HepG2 (cell line): ENCODE measurements around the gene RFX2. TPM values are rescaled to one million over a fixed set of nuclear protein-coding genes. Genes with fewer than 3 reads are reported as not detected.
A peak's percentile ranks its signal among the peaks of the same experiment; 100 is the strongest.

Experiments
- POGZ ChIP-seq: sonication (generic); formaldehyde crosslinking; IDR thresholded peaks from 2 replicates; pipeline ENCODE4 v1.4.0; 2020; ENCODE audit warnings: mild to moderate bottlenecking, missing genetic modification reagents
- RXRB ChIP-seq: IDR thresholded peaks from 2 replicates; pipeline ENCODE4 v1.6.1; 2016; ENCODE audit warnings: borderline replicate concordance, missing genetic modification reagents, missing compliant biosample characterization
- ZBTB1 ChIP-seq: sonication (generic); formaldehyde crosslinking; IDR thresholded peaks from 2 replicates; pipeline ENCODE4 v1.4.0; 2020; ENCODE audit warnings: missing genetic modification reagents, borderline replicate concordance
- ZNF557 ChIP-seq: sonication (generic); formaldehyde crosslinking; IDR thresholded peaks from 2 replicates; pipeline ENCODE4 v1.4.0; 2020; ENCODE audit warnings: missing genetic modification reagents
- polyA plus RNA-seq, 8 experiments: library from polyadenylated mRNA; depleted of rRNA in 3 of 8; stranded (reverse) in 7 of 8; unstranded in 1 of 8; fragments of >200 nt; fragmentation: Illumina TruSeq in 4 of 8; extraction: Trizol in 4 of 8; gene quantifications; 2 replicates each; pipeline versions ENCODE4 v1.2.1 to v1.2.3, GENCODE V29; 2011 to 2016; ENCODE audit warnings: low read depth in 4 of 8, missing spikeins in 1 of 8, mixed read lengths in 1 of 8; ENCODE audit not compliant: insufficient read depth in 1 of 8
- total RNA-seq, 5 experiments: library from RNA; depleted of rRNA; stranded (reverse); fragments of >200 nt; fragmentation: Illumina TruSeq; extraction: Trizol; gene quantifications; 2 replicates each; pipeline ENCODE4 v1.2.3, GENCODE V29; 2016; ENCODE audit warnings: low read depth in 1 of 5
- TF ChIP-seq, protein P1 (sequence below), 2 experiments: fragments of 450-650 bp in 1 of 2; sonication (generic) in 1 of 2; formaldehyde crosslinking in 1 of 2; IDR thresholded peaks; 2 replicates each; pipeline versions ENCODE4 v1.6.1 to v1.8.0; 2016 to 2022; ENCODE audit warnings: antibody characterized with exemption in 1 of 2, mild to moderate bottlenecking in 1 of 2, missing genetic modification reagents in 1 of 2
- TF ChIP-seq, protein P2 (sequence below): sonication (generic); formaldehyde crosslinking; IDR thresholded peaks from 2 replicates; pipeline ENCODE4 v1.5.0; 2020; ENCODE audit warnings: missing genetic modification reagents
- TF ChIP-seq, protein P3 (sequence below): sonication (generic); formaldehyde crosslinking; IDR thresholded peaks from 2 replicates; pipeline ENCODE4 v1.4.0; 2020; ENCODE audit warnings: mild to moderate bottlenecking, missing genetic modification reagents
- TF ChIP-seq, protein P4 (sequence below): conservative IDR thresholded peaks from 2 replicates; pipeline ENCODE4 v1.6.1; 2018; ENCODE audit warnings: missing genetic modification reagents
- TF ChIP-seq, protein P5 (sequence below): IDR thresholded peaks from 2 replicates; pipeline ENCODE4 v1.6.1; 2016; ENCODE audit warnings: control low read depth
- TF ChIP-seq, protein P6 (sequence below): sonication (generic); formaldehyde crosslinking; IDR thresholded peaks from 2 replicates; pipeline ENCODE4 v1.4.0; 2020; ENCODE audit warnings: mild to moderate bottlenecking, missing genetic modification reagents

Gene RFX2
- total and polyA plus RNA-seq, 2 of the 13 experiments (the other 11 are each of a cell fraction or from before 2014, with no cell fraction given): 2.8 to 3.3 TPM

DNA sequence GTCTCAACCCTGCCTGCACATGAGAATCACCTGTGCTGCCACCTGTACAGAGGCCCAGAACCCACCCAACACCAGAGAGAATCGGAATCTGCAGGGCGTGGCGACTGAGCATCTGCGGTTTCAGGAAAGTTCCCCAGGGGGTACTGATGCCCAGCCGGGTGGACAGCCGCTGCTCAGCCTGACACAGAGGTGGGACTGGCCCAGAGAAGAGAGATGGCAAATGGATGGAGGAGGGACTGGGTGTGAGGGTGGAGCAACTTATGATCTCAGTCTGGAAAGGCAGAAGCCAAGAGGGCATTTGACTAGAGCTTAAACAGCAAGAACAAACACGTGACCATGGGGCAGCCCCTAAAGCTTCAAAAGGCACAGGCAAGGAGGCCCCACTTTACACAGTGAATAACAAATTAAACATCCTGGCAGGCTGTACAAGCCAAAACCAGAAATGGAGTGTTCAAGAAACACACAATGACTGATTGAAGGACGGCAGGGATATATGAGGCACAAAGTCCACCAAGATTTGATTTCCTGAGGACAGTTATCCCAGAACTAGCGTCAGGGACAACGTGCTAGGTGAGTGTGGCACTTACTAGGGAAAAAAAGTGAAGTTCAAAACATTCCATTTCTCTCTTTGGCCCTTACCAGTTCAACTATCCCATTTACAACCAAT is 135.4 kb downstream of the RFX2 start (continued):
- TF ChIP-seq, protein P1, sequence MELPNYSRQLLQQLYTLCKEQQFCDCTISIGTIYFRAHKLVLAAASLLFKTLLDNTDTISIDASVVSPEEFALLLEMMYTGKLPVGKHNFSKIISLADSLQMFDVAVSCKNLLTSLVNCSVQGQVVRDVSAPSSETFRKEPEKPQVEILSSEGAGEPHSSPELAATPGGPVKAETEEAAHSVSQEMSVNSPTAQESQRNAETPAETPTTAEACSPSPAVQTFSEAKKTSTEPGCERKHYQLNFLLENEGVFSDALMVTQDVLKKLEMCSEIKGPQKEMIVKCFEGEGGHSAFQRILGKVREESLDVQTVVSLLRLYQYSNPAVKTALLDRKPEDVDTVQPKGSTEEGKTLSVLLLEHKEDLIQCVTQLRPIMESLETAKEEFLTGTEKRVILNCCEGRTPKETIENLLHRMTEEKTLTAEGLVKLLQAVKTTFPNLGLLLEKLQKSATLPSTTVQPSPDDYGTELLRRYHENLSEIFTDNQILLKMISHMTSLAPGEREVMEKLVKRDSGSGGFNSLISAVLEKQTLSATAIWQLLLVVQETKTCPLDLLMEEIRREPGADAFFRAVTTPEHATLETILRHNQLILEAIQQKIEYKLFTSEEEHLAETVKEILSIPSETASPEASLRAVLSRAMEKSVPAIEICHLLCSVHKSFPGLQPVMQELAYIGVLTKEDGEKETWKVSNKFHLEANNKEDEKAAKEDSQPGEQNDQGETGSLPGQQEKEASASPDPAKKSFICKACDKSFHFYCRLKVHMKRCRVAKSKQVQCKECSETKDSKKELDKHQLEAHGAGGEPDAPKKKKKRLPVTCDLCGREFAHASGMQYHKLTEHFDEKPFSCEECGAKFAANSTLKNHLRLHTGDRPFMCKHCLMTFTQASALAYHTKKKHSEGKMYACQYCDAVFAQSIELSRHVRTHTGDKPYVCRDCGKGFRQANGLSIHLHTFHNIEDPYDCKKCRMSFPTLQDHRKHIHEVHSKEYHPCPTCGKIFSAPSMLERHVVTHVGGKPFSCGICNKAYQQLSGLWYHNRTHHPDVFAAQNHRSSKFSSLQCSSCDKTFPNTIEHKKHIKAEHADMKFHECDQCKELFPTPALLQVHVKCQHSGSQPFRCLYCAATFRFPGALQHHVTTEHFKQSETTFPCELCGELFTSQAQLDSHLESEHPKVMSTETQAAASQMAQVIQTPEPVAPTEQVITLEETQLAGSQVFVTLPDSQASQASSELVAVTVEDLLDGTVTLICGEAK (IDR thresholded peaks at IDR 0.05): no peak
- TF ChIP-seq, protein P1 (CRISPR knock-in tag; IDR thresholded peaks at IDR 0.05): no peak; the same call in 1 of the 2 replicates
- TF ChIP-seq ZNF557 (CRISPR knock-in tag) (0 out of 2 replicates have a peak, but pooled peaks have one; percentile 59), POGZ (no peak), ZBTB1 (CRISPR knock-in tag) (no peak), RXRB (CRISPR knock-in tag) (peak; percentile 72; the same call in 1 of the 2 replicates)
- TF ChIP-seq, protein P2, sequence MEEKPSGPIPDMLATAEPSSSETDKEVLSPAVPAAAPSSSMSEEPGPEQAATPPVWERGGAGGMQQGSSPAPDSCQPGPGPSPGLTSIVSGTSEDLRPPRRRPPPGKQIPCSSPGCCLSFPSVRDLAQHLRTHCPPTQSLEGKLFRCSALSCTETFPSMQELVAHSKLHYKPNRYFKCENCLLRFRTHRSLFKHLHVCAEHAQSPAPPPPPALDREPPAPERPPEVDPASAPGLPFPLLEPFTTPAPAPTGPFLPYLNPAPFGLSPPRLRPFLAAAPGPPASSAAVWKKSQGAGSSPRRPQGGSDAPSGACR (CRISPR knock-in tag): no peak
- TF ChIP-seq, protein P3, sequence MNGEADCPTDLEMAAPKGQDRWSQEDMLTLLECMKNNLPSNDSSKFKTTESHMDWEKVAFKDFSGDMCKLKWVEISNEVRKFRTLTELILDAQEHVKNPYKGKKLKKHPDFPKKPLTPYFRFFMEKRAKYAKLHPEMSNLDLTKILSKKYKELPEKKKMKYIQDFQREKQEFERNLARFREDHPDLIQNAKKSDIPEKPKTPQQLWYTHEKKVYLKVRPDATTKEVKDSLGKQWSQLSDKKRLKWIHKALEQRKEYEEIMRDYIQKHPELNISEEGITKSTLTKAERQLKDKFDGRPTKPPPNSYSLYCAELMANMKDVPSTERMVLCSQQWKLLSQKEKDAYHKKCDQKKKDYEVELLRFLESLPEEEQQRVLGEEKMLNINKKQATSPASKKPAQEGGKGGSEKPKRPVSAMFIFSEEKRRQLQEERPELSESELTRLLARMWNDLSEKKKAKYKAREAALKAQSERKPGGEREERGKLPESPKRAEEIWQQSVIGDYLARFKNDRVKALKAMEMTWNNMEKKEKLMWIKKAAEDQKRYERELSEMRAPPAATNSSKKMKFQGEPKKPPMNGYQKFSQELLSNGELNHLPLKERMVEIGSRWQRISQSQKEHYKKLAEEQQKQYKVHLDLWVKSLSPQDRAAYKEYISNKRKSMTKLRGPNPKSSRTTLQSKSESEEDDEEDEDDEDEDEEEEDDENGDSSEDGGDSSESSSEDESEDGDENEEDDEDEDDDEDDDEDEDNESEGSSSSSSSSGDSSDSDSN: no peak
- TF ChIP-seq, protein P4, sequence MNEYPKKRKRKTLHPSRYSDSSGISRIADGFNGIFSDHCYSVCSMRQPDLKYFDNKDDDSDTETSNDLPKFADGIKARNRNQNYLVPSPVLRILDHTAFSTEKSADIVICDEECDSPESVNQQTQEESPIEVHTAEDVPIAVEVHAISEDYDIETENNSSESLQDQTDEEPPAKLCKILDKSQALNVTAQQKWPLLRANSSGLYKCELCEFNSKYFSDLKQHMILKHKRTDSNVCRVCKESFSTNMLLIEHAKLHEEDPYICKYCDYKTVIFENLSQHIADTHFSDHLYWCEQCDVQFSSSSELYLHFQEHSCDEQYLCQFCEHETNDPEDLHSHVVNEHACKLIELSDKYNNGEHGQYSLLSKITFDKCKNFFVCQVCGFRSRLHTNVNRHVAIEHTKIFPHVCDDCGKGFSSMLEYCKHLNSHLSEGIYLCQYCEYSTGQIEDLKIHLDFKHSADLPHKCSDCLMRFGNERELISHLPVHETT (CRISPR knock-in tag): no peak
- TF ChIP-seq, protein P5, sequence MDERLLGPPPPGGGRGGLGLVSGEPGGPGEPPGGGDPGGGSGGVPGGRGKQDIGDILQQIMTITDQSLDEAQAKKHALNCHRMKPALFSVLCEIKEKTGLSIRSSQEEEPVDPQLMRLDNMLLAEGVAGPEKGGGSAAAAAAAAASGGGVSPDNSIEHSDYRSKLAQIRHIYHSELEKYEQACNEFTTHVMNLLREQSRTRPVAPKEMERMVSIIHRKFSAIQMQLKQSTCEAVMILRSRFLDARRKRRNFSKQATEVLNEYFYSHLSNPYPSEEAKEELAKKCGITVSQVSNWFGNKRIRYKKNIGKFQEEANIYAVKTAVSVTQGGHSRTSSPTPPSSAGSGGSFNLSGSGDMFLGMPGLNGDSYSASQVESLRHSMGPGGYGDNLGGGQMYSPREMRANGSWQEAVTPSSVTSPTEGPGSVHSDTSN: 0 out of 2 replicates have a peak, but pooled peaks have one; percentile 52
- TF ChIP-seq, protein P6, sequence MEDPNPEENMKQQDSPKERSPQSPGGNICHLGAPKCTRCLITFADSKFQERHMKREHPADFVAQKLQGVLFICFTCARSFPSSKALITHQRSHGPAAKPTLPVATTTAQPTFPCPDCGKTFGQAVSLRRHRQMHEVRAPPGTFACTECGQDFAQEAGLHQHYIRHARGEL (CRISPR knock-in tag): no peak
